ENCODE data around the gene CAST. TPM values are rescaled to one million over a fixed set of nuclear protein-coding genes. Genes with fewer than 3 reads are reported as not detected.

The CAST gene
- total RNA-seq, 4 donors from 2014 or later = 247 to 316 (median 259) TPM

DNA sequence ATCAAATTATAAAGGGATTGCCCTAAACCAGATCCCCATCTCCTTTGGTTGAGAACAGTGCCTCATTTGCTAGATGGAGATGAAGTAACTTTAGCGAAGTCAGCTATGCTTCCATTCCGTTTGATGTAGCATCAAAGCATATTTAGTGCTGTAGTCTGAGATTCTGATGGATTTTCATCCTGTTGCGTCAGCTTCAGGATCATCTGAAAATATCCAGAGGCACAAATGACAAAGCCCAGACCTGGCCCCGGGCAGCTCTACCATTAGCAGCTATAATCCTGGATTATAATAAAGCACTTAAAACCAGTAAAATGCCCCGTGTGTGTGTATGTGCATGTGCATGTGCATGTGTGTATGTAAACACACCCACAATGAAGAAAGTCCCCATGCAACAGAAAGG lies 100.8 kb downstream of the CAST start:
- H3K4me1 ChIP-seq = no peaks in the 10 kb centered on the region
- TF ChIP-seq EP300 (IDR thresholded peaks at IDR 0.05) (no peak), POLR2A (IDR thresholded peaks at IDR 0.05) (no peak)
- TF ChIP-seq, protein P1, sequence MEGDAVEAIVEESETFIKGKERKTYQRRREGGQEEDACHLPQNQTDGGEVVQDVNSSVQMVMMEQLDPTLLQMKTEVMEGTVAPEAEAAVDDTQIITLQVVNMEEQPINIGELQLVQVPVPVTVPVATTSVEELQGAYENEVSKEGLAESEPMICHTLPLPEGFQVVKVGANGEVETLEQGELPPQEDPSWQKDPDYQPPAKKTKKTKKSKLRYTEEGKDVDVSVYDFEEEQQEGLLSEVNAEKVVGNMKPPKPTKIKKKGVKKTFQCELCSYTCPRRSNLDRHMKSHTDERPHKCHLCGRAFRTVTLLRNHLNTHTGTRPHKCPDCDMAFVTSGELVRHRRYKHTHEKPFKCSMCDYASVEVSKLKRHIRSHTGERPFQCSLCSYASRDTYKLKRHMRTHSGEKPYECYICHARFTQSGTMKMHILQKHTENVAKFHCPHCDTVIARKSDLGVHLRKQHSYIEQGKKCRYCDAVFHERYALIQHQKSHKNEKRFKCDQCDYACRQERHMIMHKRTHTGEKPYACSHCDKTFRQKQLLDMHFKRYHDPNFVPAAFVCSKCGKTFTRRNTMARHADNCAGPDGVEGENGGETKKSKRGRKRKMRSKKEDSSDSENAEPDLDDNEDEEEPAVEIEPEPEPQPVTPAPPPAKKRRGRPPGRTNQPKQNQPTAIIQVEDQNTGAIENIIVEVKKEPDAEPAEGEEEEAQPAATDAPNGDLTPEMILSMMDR (IDR thresholded peaks at IDR 0.05) = no peak
- peaks cover 0 to 73% (median 15%) of the 10 kb centered on the region in 3 donors for H3K36me3 ChIP-seq
- no peaks in the 10 kb centered on the region for H3K27me3 ChIP-seq
- no peak for DNase-seq (ENCODE audit: low spot score in 2 of 2)
- H3K4me3 ChIP-seq = no peak overlapping the region
- 74 to 79% methylated on average over 5 of the region's 5 CpGs for WGBS, 2 donors
- no peak overlapping the region for H3K27ac ChIP-seq
- no peaks in the 10 kb centered on the region for H3K9me3 ChIP-seq

DNA sequence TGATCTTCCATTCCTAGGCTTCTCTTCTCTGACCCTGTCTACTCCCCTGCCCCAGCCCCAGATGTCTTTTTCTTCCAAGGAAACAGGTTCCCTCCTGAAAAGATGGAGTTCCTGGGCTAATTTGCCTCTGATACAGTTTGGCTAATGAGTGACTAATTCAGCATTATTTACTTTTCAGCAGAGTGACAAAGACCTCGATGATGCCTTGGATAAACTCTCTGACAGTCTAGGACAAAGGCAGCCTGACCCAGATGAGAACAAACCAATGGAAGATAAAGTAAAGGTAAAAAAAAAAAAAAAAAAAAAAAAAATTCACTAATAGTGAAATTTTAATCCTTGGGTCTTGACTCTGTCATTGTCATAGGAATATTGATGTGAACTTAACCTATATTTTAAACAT lies 102.9 kb downstream of the CAST start:
- Histone ChIP-seq H3K9me3 (no peaks in the 10 kb centered on the region), H3K4me1 (no peaks in the 10 kb centered on the region), H3K4me3 (no peak overlapping the region), H3K27me3 (no peaks in the 10 kb centered on the region), H3K36me3 (peaks cover 0 to 78% (median 15%) of the 10 kb centered on the region in 3 donors), H3K27ac (no peak overlapping the region)
- TF ChIP-seq EP300 (IDR thresholded peaks at IDR 0.05) (no peak), POLR2A (IDR thresholded peaks at IDR 0.05) (no peak)
- TF ChIP-seq, protein P1 (IDR thresholded peaks at IDR 0.05) = no peak
- WGBS, 2 donors = 79 to 89% methylated on average over 1 of the region's 1 CpG
- DNase-seq (ENCODE audit: low spot score in 2 of 2) = no peak

GRCh38 chr5:96768708-96769251 lies 106.6 kb downstream of the CAST start:
- Histone ChIP-seq H3K36me3 (peaks cover 0 to 98% (median 23%) of the 10 kb centered on the region in 3 donors), H3K9me3 (no peaks in the 10 kb centered on the region), H3K4me3 (no peak overlapping the region), H3K27me3 (no peaks in the 10 kb centered on the region), H3K27ac (no peak overlapping the region), H3K4me1 (no peaks in the 10 kb centered on the region)
- WGBS, 2 donors = 60 to 67% methylated on average over 4 of the region's 4 CpGs
- no peak for DNase-seq (ENCODE audit: low spot score in 2 of 2)
- TF ChIP-seq POLR2A (IDR thresholded peaks at IDR 0.05) (no peak), EP300 (IDR thresholded peaks at IDR 0.05) (no peak)
- TF ChIP-seq, protein P1 (IDR thresholded peaks at IDR 0.05) = no peak

GRCh38 chr5:96771395-96771794 lies 109.2 kb downstream of the CAST start:
- no peak for DNase-seq (ENCODE audit: low spot score in 2 of 2)
- TF ChIP-seq POLR2A (IDR thresholded peaks at IDR 0.05) = no peak
- TF ChIP-seq EP300 (IDR thresholded peaks at IDR 0.05) = no peak
- TF ChIP-seq, protein P1 (IDR thresholded peaks at IDR 0.05) = no peak
- Histone ChIP-seq H3K27ac (no peak overlapping the region), H3K4me3 (no peak overlapping the region), H3K9me3 (no peaks in the 10 kb centered on the region), H3K36me3 (peaks cover 0 to 90% (median 29%) of the 10 kb centered on the region in 3 donors), H3K4me1 (peaks cover 0 to 2% (median 0%) of the 10 kb centered on the region in 4 donors), H3K27me3 (no peaks in the 10 kb centered on the region)
- 71 to 76% methylated on average over 1 of the region's 1 CpG for WGBS, 2 donors

DNA sequence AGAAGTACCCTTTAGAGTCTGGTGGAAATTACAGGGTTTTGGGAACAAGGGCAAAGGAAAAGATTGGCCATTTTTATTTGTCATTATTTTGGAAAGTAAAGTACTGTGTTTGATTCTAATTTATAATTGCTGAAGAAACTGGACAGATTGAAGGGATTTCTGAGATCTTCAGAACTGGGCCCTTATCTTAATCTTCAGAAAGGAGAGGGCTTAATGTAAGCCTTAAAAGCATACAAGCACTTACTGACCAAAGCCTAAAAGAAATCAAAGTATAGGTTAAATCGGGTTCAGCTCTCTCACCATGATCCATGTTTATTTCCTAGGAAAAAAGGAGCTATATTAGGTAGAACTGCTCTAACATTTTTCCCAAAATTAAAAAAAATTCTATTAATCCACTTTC lies 109.9 kb downstream of the CAST start:
- no peak overlapping the region for H3K27ac ChIP-seq
- 80 to 82% methylated on average over 1 of the region's 1 CpG for WGBS, 2 donors

More for the DNA sequence above, 109.9 kb downstream of the CAST start:
- no peak for TF ChIP-seq EP300 (IDR thresholded peaks at IDR 0.05)
- no peak for TF ChIP-seq POLR2A (IDR thresholded peaks at IDR 0.05)
- TF ChIP-seq, protein P1 (IDR thresholded peaks at IDR 0.05) = no peak
- DNase-seq (ENCODE audit: low spot score in 2 of 2) = no peak
- Histone ChIP-seq H3K4me1 (peaks cover 0 to 9% (median 0%) of the 10 kb centered on the region in 4 donors), H3K9me3 (no peaks in the 10 kb centered on the region), H3K36me3 (peaks cover 0 to 87% (median 22%) of the 10 kb centered on the region in 3 donors), H3K4me3 (no peak overlapping the region), H3K27me3 (no peaks in the 10 kb centered on the region)

Data from tibial nerve (tissue), 4 donors.